Gastroesophageal sphincter (tissue), 3 donors: Measurements from ENCODE around the gene KANK4.

ENCODE experiments used
- POLR2A ChIP-seq, 2 donors: fragments of 450-650 bp; IDR thresholded peaks; one replicate each; pipeline ENCODE4 v1.6.1; 2017; ENCODE audit warnings: antibody characterized with exemption in 2 of 2, mild to moderate bottlenecking in 2 of 2, moderate library complexity in 1 of 2
- POLR2AphosphoS5 ChIP-seq: sonication (generic); formaldehyde crosslinking; IDR thresholded peaks from one replicate; pipeline ENCODE4 v1.6.1; 2017; ENCODE audit warnings: antibody characterized with exemption
- TF ChIP-seq, protein P1 (sequence below), 4 experiments: fragments of 200-600 bp in 2 of 4; fragments of 450-650 bp in 2 of 4; sonication (generic) in 1 of 4; IDR thresholded peaks; one replicate each; pipeline ENCODE4 v1.5.1; 2017 to 2019; ENCODE audit warnings: antibody characterized with exemption in 4 of 4, mild to moderate bottlenecking in 2 of 4, moderate library complexity in 2 of 4

DNA sequence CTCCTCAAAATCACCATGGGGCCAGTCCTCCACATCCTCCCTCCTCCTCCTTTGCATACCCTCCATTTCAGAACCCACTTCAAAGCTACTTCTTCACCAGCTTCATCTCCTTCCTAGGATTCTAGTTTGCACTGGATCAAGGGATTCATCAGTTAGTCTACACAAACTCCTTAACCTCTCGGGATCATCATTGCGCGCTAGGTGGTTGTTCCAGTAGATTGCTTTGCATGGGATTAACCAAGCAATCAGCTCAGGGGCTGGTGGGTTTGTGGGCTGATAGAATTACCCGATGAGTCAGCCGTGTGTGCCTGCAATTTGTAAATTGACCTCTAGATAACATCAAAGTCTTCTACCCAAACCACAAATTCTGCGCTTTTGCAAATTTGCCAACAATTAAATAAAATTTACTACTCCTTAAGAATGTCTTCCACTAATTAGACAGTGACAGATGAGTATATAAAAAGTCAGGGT lies 7.7 kb downstream of the KANK4 start:
- TF ChIP-seq POLR2AphosphoS5 (no peak), POLR2A (IDR thresholded peaks at IDR 0.05) (no peak)
- TF ChIP-seq, protein P1, sequence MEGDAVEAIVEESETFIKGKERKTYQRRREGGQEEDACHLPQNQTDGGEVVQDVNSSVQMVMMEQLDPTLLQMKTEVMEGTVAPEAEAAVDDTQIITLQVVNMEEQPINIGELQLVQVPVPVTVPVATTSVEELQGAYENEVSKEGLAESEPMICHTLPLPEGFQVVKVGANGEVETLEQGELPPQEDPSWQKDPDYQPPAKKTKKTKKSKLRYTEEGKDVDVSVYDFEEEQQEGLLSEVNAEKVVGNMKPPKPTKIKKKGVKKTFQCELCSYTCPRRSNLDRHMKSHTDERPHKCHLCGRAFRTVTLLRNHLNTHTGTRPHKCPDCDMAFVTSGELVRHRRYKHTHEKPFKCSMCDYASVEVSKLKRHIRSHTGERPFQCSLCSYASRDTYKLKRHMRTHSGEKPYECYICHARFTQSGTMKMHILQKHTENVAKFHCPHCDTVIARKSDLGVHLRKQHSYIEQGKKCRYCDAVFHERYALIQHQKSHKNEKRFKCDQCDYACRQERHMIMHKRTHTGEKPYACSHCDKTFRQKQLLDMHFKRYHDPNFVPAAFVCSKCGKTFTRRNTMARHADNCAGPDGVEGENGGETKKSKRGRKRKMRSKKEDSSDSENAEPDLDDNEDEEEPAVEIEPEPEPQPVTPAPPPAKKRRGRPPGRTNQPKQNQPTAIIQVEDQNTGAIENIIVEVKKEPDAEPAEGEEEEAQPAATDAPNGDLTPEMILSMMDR (IDR thresholded peaks at IDR 0.05) = no peak
